Activated CD8-positive, alpha-beta memory T cell treated with anti-CD3 and anti-CD28 coated beads, Interleukin-2, amount 10 ng/mL, durations not matched to agents 7 days and 5 days (primary cell): ENCODE data around the gene PNMA8C. TPM values are rescaled to one million over a fixed set of nuclear protein-coding genes. Genes with fewer than 3 reads are reported as not detected.

ENCODE experiments used
- ATAC-seq: fragments of 150-1000 bp; cut with Tn5 transposase; one replicate; pipeline ENCODE4 v1.10.0; 2021; ENCODE audit warnings: moderate library complexity
- CTCF ChIA-PET: fragments of 350-600 bp; sonication (Branson Sonifier 250); formaldehyde crosslinking; loops from one replicate; lab custom pipeline; 2021; ENCODE audit warnings: antibody characterized with exemption; lab: Charles Lee
- DNase-seq: peaks from one replicate; pipeline ENCODE4 v3.0.0-alpha.2; 2020
- H3K27ac Mint-ChIP-seq: one replicate; pipeline ENCODE4 v1.8.0; 2021; ENCODE audit warnings: mild to moderate bottlenecking, mixed read lengths
- H3K27me3 Mint-ChIP-seq: one replicate; pipeline ENCODE4 v1.8.0; 2021; ENCODE audit warnings: mixed read lengths
- H3K36me3 Mint-ChIP-seq: one replicate; pipeline ENCODE4 v1.8.0; 2021; ENCODE audit warnings: mild to moderate bottlenecking, mixed read lengths
- H3K4me1 Mint-ChIP-seq: one replicate; pipeline ENCODE4 v1.8.0; 2021; ENCODE audit warnings: mixed read lengths
- H3K4me3 Mint-ChIP-seq: one replicate; pipeline ENCODE4 v1.8.0; 2021; ENCODE audit warnings: mild to moderate bottlenecking, moderate library complexity, mixed read lengths
- H3K9me3 Mint-ChIP-seq: one replicate; pipeline ENCODE4 v1.8.0; 2022; ENCODE audit warnings: low read depth, mixed read lengths
- total RNA-seq, 2 experiments: library from RNA; stranded (reverse); gene quantifications; one replicate each; pipeline ENCODE4 v1.2.3, GENCODE V29; 2021

PNMA8C gene
- not detected for total RNA-seq

- Mint-ChIP-seq H3K4me3 (peak within 1 kb of the TSS; percentile 44), H3K4me1 (peaks cover 29% of the 10 kb centered on the region), H3K9me3 (no peaks in the 10 kb centered on the region), H3K27me3 (peaks cover 80% of the 10 kb centered on the region), H3K36me3 (no peaks in the 10 kb centered on the region), H3K27ac (peak within 1 kb of the TSS; percentile 34)
- ATAC-seq: peak; percentile 77
- CTCF ChIA-PET: interaction anchor here (0.7 to 1.9 kb wide), 2 partner anchors 26 to 84 kb away, joined by 3 to 4 read pairs; no protein-coding TSS in a partner anchor
- peak; percentile 85 for DNase-seq
Observed at GRCh38 chr19:46428239-46429135, at the start of gene PNMA8C. Gene PNMA8C, minus strand, starts transcription at chr19:46428936. Its CDS starts 577 bp downstream, at chr19:46428359.

- no peak overlapping the region for H3K27ac Mint-ChIP-seq
- CTCF ChIA-PET: interaction anchor here (0.9 to 1.4 kb wide), 2 partner anchors 13 to 14 kb away, joined by 3 read pairs; no protein-coding TSS in a partner anchor
- H3K27me3 Mint-ChIP-seq: peaks cover 47% of the 10 kb centered on the region
- DNase-seq: no peak
- peaks cover 7% of the 10 kb centered on the region for H3K4me1 Mint-ChIP-seq
- no peaks in the 10 kb centered on the region for H3K9me3 Mint-ChIP-seq
- H3K4me3 Mint-ChIP-seq: no peak overlapping the region
- ATAC-seq: no peak
- H3K36me3 Mint-ChIP-seq: no peaks in the 10 kb centered on the region
Observed at GRCh38 chr19:46475986-46476385, 47.2 kb upstream of the PNMA8C start.

- Mint-ChIP-seq H3K27me3 (peaks cover 59% of the 10 kb centered on the region), H3K4me1 (peaks cover 7% of the 10 kb centered on the region), H3K27ac (no peak overlapping the region), H3K9me3 (no peaks in the 10 kb centered on the region), H3K4me3 (no peak overlapping the region), H3K36me3 (no peaks in the 10 kb centered on the region)
- no peak for ATAC-seq
- CTCF ChIA-PET: interaction anchor here (0.7 kb wide), 1 partner anchor 63 kb away, joined by 3 read pairs; no protein-coding TSS in a partner anchor
- DNase-seq: no peak
Observed at GRCh38 chr19:46474211-46474610, 45.5 kb upstream of the PNMA8C start.

- Mint-ChIP-seq H3K9me3 (no peaks in the 10 kb centered on the region), H3K4me1 (peaks cover 2% of the 10 kb centered on the region), H3K36me3 (no peaks in the 10 kb centered on the region), H3K27me3 (peaks cover 58% of the 10 kb centered on the region), H3K27ac (no peak overlapping the region), H3K4me3 (no peak overlapping the region)
- no peak for ATAC-seq
- DNase-seq: no peak
- CTCF ChIA-PET: interaction anchor here (2.2 kb wide), 1 partner anchor 70 kb away, joined by 7 read pairs; no protein-coding TSS in a partner anchor
Observed at GRCh38 chr19:46472592-46472991, 43.9 kb upstream of the PNMA8C start.

- CTCF ChIA-PET: interaction anchor here (2.2 kb wide), 1 partner anchor 69 kb away, joined by 7 read pairs; no protein-coding TSS in a partner anchor
- no peak for ATAC-seq
- Mint-ChIP-seq H3K4me3 (no peak overlapping the region), H3K4me1 (peaks cover 4% of the 10 kb centered on the region), H3K27me3 (peaks cover 62% of the 10 kb centered on the region), H3K36me3 (no peaks in the 10 kb centered on the region), H3K27ac (no peak overlapping the region), H3K9me3 (no peaks in the 10 kb centered on the region)
- no peak for DNase-seq
Observed at GRCh38 chr19:46471811-46472543, 43.2 kb upstream of the PNMA8C start.

- H3K4me3 Mint-ChIP-seq: no peak within 1 kb of the TSS
- peaks cover 12% of the 10 kb centered on the region for H3K4me1 Mint-ChIP-seq
- H3K9me3 Mint-ChIP-seq: no peaks in the 10 kb centered on the region
- H3K27ac Mint-ChIP-seq: no peak within 1 kb of the TSS
- peaks cover 70% of the 10 kb centered on the region for H3K27me3 Mint-ChIP-seq
- ATAC-seq (no peak), DNase-seq (no peak)
- no peaks in the 10 kb centered on the region for H3K36me3 Mint-ChIP-seq
- CTCF ChIA-PET: interaction anchor here (2.2 kb wide), 1 partner anchor 69 kb away, joined by 7 read pairs; no protein-coding TSS in a partner anchor
Observed at GRCh38 chr19:46471116-46471733, 42.5 kb upstream of the PNMA8C start, which contains the start of gene PNMA8A. Gene PNMA8A, minus strand, starts transcription at chr19:46471563. Its CDS starts 528 bp downstream, at chr19:46471035.

GRCh38 chr19:46470376-46470775 is 41.6 kb upstream of the PNMA8C start:
- DNase-seq (no peak), ATAC-seq (no peak)
- H3K27me3 Mint-ChIP-seq: peaks cover 69% of the 10 kb centered on the region
- H3K4me3 Mint-ChIP-seq: no peak overlapping the region
- no peak overlapping the region for H3K27ac Mint-ChIP-seq
- H3K4me1 Mint-ChIP-seq: peaks cover 13% of the 10 kb centered on the region
- CTCF ChIA-PET: no interaction called here
- no peaks in the 10 kb centered on the region for H3K9me3 Mint-ChIP-seq
- H3K36me3 Mint-ChIP-seq: no peaks in the 10 kb centered on the region

GRCh38 chr19:46469541-46470185 is 40.9 kb upstream of the PNMA8C start:
- DNase-seq (no peak), ATAC-seq (no peak)
- no peaks in the 10 kb centered on the region for H3K36me3 Mint-ChIP-seq
- CTCF ChIA-PET: no interaction called here
- peaks cover 75% of the 10 kb centered on the region for H3K27me3 Mint-ChIP-seq
- no peak overlapping the region for H3K27ac Mint-ChIP-seq
- peaks cover 13% of the 10 kb centered on the region for H3K4me1 Mint-ChIP-seq
- H3K9me3 Mint-ChIP-seq: no peaks in the 10 kb centered on the region
- H3K4me3 Mint-ChIP-seq: no peak overlapping the region

GRCh38 chr19:46466536-46467196 is 37.9 kb upstream of the PNMA8C start:
- Mint-ChIP-seq H3K4me1 (peaks cover 11% of the 10 kb centered on the region), H3K9me3 (no peaks in the 10 kb centered on the region), H3K27me3 (peaks cover 61% of the 10 kb centered on the region), H3K27ac (no peak overlapping the region), H3K4me3 (peak overlapping the region; percentile 22), H3K36me3 (no peaks in the 10 kb centered on the region)
- DNase-seq (peak; percentile 42), ATAC-seq (peak; percentile 49)
- CTCF ChIA-PET: interaction anchor here (0.5 to 1.7 kb wide), 3 partner anchors 63 to 121 kb away, joined by 3 to 4 read pairs (median 3); no protein-coding TSS in a partner anchor

- CTCF ChIA-PET: interaction anchor here (1.7 kb wide), 1 partner anchor 61 kb away, joined by 3 read pairs; no protein-coding TSS in a partner anchor
- no peak overlapping the region for H3K4me3 Mint-ChIP-seq
- no peaks in the 10 kb centered on the region for H3K9me3 Mint-ChIP-seq
- no peak overlapping the region for H3K27ac Mint-ChIP-seq
- no peaks in the 10 kb centered on the region for H3K36me3 Mint-ChIP-seq
- DNase-seq: no peak
- H3K4me1 Mint-ChIP-seq: peaks cover 11% of the 10 kb centered on the region
- ATAC-seq: no peak
- H3K27me3 Mint-ChIP-seq: peaks cover 44% of the 10 kb centered on the region
Observed at GRCh38 chr19:46463516-46463915, 34.8 kb upstream of the PNMA8C start.

- Mint-ChIP-seq H3K36me3 (no peaks in the 10 kb centered on the region), H3K27ac (no peak overlapping the region), H3K9me3 (no peaks in the 10 kb centered on the region), H3K4me3 (no peak overlapping the region), H3K4me1 (peaks cover 4% of the 10 kb centered on the region), H3K27me3 (peaks cover 33% of the 10 kb centered on the region)
- DNase-seq (no peak), ATAC-seq (no peak)
- CTCF ChIA-PET: no interaction called here
Observed at GRCh38 chr19:46461537-46461936, 32.8 kb upstream of the PNMA8C start.

- ATAC-seq: no peak
- CTCF ChIA-PET: no interaction called here
- Mint-ChIP-seq H3K27ac (no peak overlapping the region), H3K27me3 (peaks cover 31% of the 10 kb centered on the region), H3K36me3 (no peaks in the 10 kb centered on the region), H3K4me1 (no peaks in the 10 kb centered on the region), H3K4me3 (no peak overlapping the region), H3K9me3 (no peaks in the 10 kb centered on the region)
- no peak for DNase-seq
Observed at GRCh38 chr19:46460981-46461380, 32.2 kb upstream of the PNMA8C start.
